ENCODE data around the gene HS2ST1. TPM values are rescaled to one million over a fixed set of nuclear protein-coding genes. Genes with fewer than 3 reads are reported as not detected.

Gene HS2ST1
- polyA plus RNA-seq, 1 experiment, result 22.4 TPM

- TF ChIP-seq CTCF (IDR thresholded peaks at IDR 0.05; ENCODE audit: low read depth, low read length), result no peak
- no peak overlapping the region for H3K27ac ChIP-seq (ENCODE audit: low read depth, low read length)
- H3K9me3 ChIP-seq (ENCODE audit: control insufficient read depth, insufficient read depth, low read length), result no peaks in the 10 kb centered on the region
- DNase-seq (ENCODE audit: low read depth, low spot score), result no peak
- ChIA-PET CTCF (interaction anchor here (1.5 kb wide), 1 partner anchor 218 kb away, joined by 4 read pairs; no protein-coding TSS in a partner anchor), POLR2A (no interaction called here)
- no peaks in the 10 kb centered on the region for H3K27me3 ChIP-seq (ENCODE audit: control insufficient read depth, insufficient read depth, low read length)
- no peak overlapping the region for H3K4me3 ChIP-seq (ENCODE audit: low read depth, low read length)
Observed at GRCh38 chr1:87052400-87052799, 138.0 kb downstream of the HS2ST1 start.

- Histone ChIP-seq H3K9me3 (ENCODE audit: control insufficient read depth, insufficient read depth, low read length) (no peaks in the 10 kb centered on the region), H3K27me3 (ENCODE audit: control insufficient read depth, insufficient read depth, low read length) (no peaks in the 10 kb centered on the region), H3K27ac (ENCODE audit: low read depth, low read length) (no peak overlapping the region), H3K4me3 (ENCODE audit: low read depth, low read length) (no peak overlapping the region)
- no peak for DNase-seq (ENCODE audit: low read depth, low spot score)
- CTCF ChIA-PET, result interaction anchor here (1.5 kb wide), 1 partner anchor 219 kb away, joined by 4 read pairs; no protein-coding TSS in a partner anchor
- POLR2A ChIA-PET, result no interaction called here
- TF ChIP-seq CTCF (IDR thresholded peaks at IDR 0.05; ENCODE audit: low read depth, low read length), result no peak
Observed at GRCh38 chr1:87052961-87053360, 138.5 kb downstream of the HS2ST1 start.

DNA sequence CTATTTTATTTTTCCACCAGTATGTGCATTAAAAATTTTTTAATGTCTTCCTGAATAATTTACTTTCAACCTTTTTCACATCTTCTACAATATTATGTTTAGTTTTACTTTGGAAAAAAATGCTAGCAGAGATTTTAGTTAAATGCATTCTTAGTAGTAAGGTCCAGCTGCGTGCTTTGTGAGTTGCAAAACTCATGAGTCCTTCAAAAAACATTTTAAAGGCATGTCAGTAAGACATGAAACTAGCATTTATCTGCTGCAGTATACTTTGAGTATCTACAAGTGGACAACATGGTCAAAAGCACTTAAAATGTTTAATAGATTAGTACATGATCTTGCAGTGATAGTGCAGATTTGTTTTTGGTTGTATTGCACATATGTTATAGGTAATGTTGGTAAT is 139.0 kb downstream of the HS2ST1 start:
- TF ChIP-seq CTCF (IDR thresholded peaks at IDR 0.05; ENCODE audit: low read depth, low read length), result no peak
- POLR2A ChIA-PET, result no interaction called here
- no peak overlapping the region for H3K4me3 ChIP-seq (ENCODE audit: low read depth, low read length)
- peak; percentile 4 for DNase-seq (ENCODE audit: low read depth, low spot score)
- H3K9me3 ChIP-seq (ENCODE audit: control insufficient read depth, insufficient read depth, low read length), result no peaks in the 10 kb centered on the region
- H3K27ac ChIP-seq (ENCODE audit: low read depth, low read length), result no peak overlapping the region
- no peaks in the 10 kb centered on the region for H3K27me3 ChIP-seq (ENCODE audit: control insufficient read depth, insufficient read depth, low read length)
- CTCF ChIA-PET, result interaction anchor here (0.6 to 1.5 kb wide), 2 partner anchors 65 to 219 kb away, joined by 3 to 4 read pairs; no protein-coding TSS in a partner anchor

DNA sequence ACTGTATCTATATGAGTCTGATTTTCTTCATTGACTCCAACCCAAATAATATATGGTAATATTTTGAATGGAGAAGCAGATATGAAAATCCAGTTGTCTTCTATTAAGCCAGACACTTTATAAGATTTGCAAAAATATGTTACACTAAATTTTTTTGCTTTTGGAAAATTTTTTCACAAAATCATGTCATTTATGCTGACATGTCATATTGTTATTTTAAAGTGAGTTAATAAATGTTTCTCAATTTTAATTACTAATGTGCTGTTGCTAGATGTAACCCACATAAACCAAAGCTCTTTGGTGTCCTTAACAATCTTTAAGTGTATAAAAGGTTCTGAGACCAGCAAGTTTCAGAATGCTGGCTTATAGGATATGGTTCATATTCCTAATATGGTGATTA is 142.5 kb downstream of the HS2ST1 start:
- CTCF ChIA-PET, result no interaction called here
- DNase-seq (ENCODE audit: low read depth, low spot score), result no peak
- POLR2A ChIA-PET, result interaction anchor here (0.6 kb wide), 1 partner anchor 162 kb away, joined by 3 read pairs; no protein-coding TSS in a partner anchor
- Histone ChIP-seq H3K27ac (ENCODE audit: low read depth, low read length) (no peak overlapping the region), H3K27me3 (ENCODE audit: control insufficient read depth, insufficient read depth, low read length) (no peaks in the 10 kb centered on the region), H3K4me3 (ENCODE audit: low read depth, low read length) (no peak overlapping the region), H3K9me3 (ENCODE audit: control insufficient read depth, insufficient read depth, low read length) (no peaks in the 10 kb centered on the region)
- no peak for TF ChIP-seq CTCF (IDR thresholded peaks at IDR 0.05; ENCODE audit: low read depth, low read length)

GRCh38 chr1:87058343-87058649 is 143.9 kb downstream of the HS2ST1 start:
- POLR2A ChIA-PET, result no interaction called here
- no peak for DNase-seq (ENCODE audit: low read depth, low spot score)
- Histone ChIP-seq H3K4me3 (ENCODE audit: low read depth, low read length) (no peak overlapping the region), H3K9me3 (ENCODE audit: control insufficient read depth, insufficient read depth, low read length) (peaks cover 2% of the 10 kb centered on the region; the same call in 1 of the 2 replicates), H3K27me3 (ENCODE audit: control insufficient read depth, insufficient read depth, low read length) (no peaks in the 10 kb centered on the region), H3K27ac (ENCODE audit: low read depth, low read length) (no peak overlapping the region)
- TF ChIP-seq CTCF (IDR thresholded peaks at IDR 0.05; ENCODE audit: low read depth, low read length), result no peak
- CTCF ChIA-PET, result interaction anchor here (1.6 kb wide), 1 partner anchor 26 kb away, joined by 7 read pairs; no protein-coding TSS in a partner anchor

Measured in AG04450 (cell line).